GM23338 (cell line): ENCODE measurements around the gene GIMAP5. TPM values are rescaled to one million over a fixed set of nuclear protein-coding genes. Genes with fewer than 3 reads are reported as not detected.

Source experiments
- ATAC-seq: fragments of 200-7000 bp; cut with Tn5 transposase; 3 replicates; pipeline ENCODE4 v1.9.1; 2020
- DNase-seq: peaks from one replicate; pipeline ENCODE4 v3.0.0-alpha.2; 2015; ENCODE audit warnings: low spot score
- H2AFZ ChIP-seq: fragments of 200-600 bp; sonication (generic); 2 replicates; pipeline ENCODE4 v1.8.0; 2016; ENCODE audit warnings: antibody characterized with exemption, mild to moderate bottlenecking, moderate library complexity
- H3F3A ChIP-seq: fragments of 200-600 bp; sonication (generic); replicated peaks from 2 replicates; pipeline ENCODE4 v1.8.0; 2017; ENCODE audit warnings: antibody characterized with exemption, mixed run types, low read depth
- H3K27ac ChIP-seq: fragments of 200-600 bp; sonication (generic); 2 replicates; pipeline ENCODE4 v1.6.1; 2016; ENCODE audit warnings: low read depth
- H3K27me3 ChIP-seq: fragments of 200-600 bp; sonication (generic); 2 replicates; pipeline ENCODE4 v1.8.0; 2016; ENCODE audit warnings: mild to moderate bottlenecking, mixed run types, moderate library complexity; ENCODE audit not compliant: insufficient read depth
- H3K36me3 ChIP-seq: fragments of 200-600 bp; sonication (generic); 2 replicates; pipeline ENCODE4 v1.8.0; 2016; ENCODE audit warnings: mild to moderate bottlenecking; ENCODE audit not compliant: insufficient read depth
- H3K4me1 ChIP-seq: fragments of 200-600 bp; sonication (generic); 2 replicates; pipeline ENCODE4 v1.8.0; 2016; ENCODE audit warnings: mild to moderate bottlenecking, moderate library complexity; ENCODE audit not compliant: insufficient read depth
- H3K4me2 ChIP-seq: fragments of 200-600 bp; sonication (generic); 2 replicates; pipeline ENCODE4 v1.7.1; 2017; ENCODE audit warnings: mixed run types
- H3K4me3 ChIP-seq: fragments of 200-600 bp; sonication (generic); 2 replicates; pipeline ENCODE4 v1.6.1; 2016; ENCODE audit warnings: mixed run types
- H3K79me2 ChIP-seq: fragments of 200-600 bp; sonication (generic); replicated peaks from 2 replicates; pipeline ENCODE4 v1.8.0; 2017; ENCODE audit warnings: mild to moderate bottlenecking; ENCODE audit not compliant: insufficient read depth
- H3K9me2 ChIP-seq: fragments of 200-600 bp; sonication (generic); 2 replicates; pipeline ENCODE4 v1.8.0; 2017; ENCODE audit not compliant: insufficient read depth
- H4K20me1 ChIP-seq: fragments of 200-600 bp; sonication (generic); replicated peaks from 2 replicates; pipeline ENCODE4 v1.8.0; 2017; ENCODE audit warnings: mild to moderate bottlenecking; ENCODE audit not compliant: insufficient read depth
- H3K27ac Mint-ChIP-seq: 2 replicates; pipeline ENCODE4 v1.8.0; 2020; ENCODE audit warnings: inconsistent platforms, mild to moderate bottlenecking, moderate library complexity, mixed read lengths
- H3K27me3 Mint-ChIP-seq: 3 replicates; pipeline ENCODE4 v1.8.0; 2022; ENCODE audit warnings: low read depth, mild to moderate bottlenecking, moderate library complexity, mixed read lengths, inconsistent platforms; ENCODE audit not compliant: insufficient read depth, poor library complexity
- H3K36me3 Mint-ChIP-seq: 3 replicates; pipeline ENCODE4 v1.8.0; 2021; ENCODE audit warnings: low read depth, mild to moderate bottlenecking, inconsistent platforms, moderate library complexity, mixed read lengths
- H3K4me1 Mint-ChIP-seq: 3 replicates; pipeline ENCODE4 v1.8.0; 2020; ENCODE audit warnings: mild to moderate bottlenecking, inconsistent platforms, mixed read lengths
- H3K4me3 Mint-ChIP-seq: 3 replicates; pipeline ENCODE4 v1.8.0; 2021; ENCODE audit warnings: moderate library complexity, mild to moderate bottlenecking, inconsistent platforms, mixed read lengths
- H3K9me3 Mint-ChIP-seq: 3 replicates; pipeline ENCODE4 v1.8.0; 2020; ENCODE audit warnings: moderate library complexity, mild to moderate bottlenecking, inconsistent platforms, mixed read lengths
- CREB1 ChIP-seq: fragments of 250-450 bp; sonication (Bioruptor Pico); IDR thresholded peaks from 2 replicates; pipeline ENCODE4 v1.5.0; 2020; ENCODE audit warnings: low read depth, mild to moderate bottlenecking, moderate library complexity
- EZH2 ChIP-seq: fragments of 200-600 bp; sonication (generic); IDR thresholded peaks from one replicate; pipeline ENCODE4 v1.8.0; 2017; ENCODE audit warnings: antibody characterized with exemption, mild to moderate bottlenecking, low read depth; ENCODE audit not compliant: unreplicated experiment
- EZH2phosphoT487 ChIP-seq: fragments of 200-600 bp; sonication (generic); IDR thresholded peaks from one replicate; pipeline ENCODE4 v1.8.1; 2018; ENCODE audit warnings: antibody characterized with exemption; ENCODE audit not compliant: unreplicated experiment
- NANOG ChIP-seq: IDR thresholded peaks from 2 replicates; pipeline ENCODE4 v1.6.1; 2016; ENCODE audit warnings: antibody characterized with exemption, borderline replicate concordance
- POLR2AphosphoS5 ChIP-seq: IDR thresholded peaks from 2 replicates; pipeline ENCODE4 v1.6.1; 2016; ENCODE audit warnings: antibody characterized with exemption, low read depth
- STAT1 ChIP-seq: IDR thresholded peaks from one replicate; pipeline ENCODE4 v1.6.1; 2016; ENCODE audit warnings: antibody characterized with exemption; ENCODE audit not compliant: unreplicated experiment
- polyA plus RNA-seq: library from polyadenylated mRNA; unstranded; fragments of >200 nt; fragmentation: Nextera tagmentation; extraction: Ambion mirVana; gene quantifications from 2 replicates; pipeline ENCODE4 v1.2.1, GENCODE V29; 2016
- total RNA-seq: library from RNA; depleted of rRNA; stranded (reverse); fragments of >200 nt; shearing (Covaris generic); gene quantifications from 2 replicates; pipeline ENCODE4 v1.2.3, GENCODE V29; 2014
- TF ChIP-seq, protein P1 (sequence below), 2 experiments: fragments of 200-600 bp in 1 of 2; sonication (generic) in 1 of 2; conservative IDR thresholded peaks; 2 replicates each; pipeline versions ENCODE4 v1.5.1 to v1.6.1; 2016 to 2017; ENCODE audit warnings: antibody characterized with exemption in 2 of 2, low read depth in 2 of 2, mild to moderate bottlenecking in 2 of 2, moderate library complexity in 1 of 2
- TF ChIP-seq, protein P2 (sequence below): fragments of 250-450 bp; sonication (Bioruptor Pico); IDR thresholded peaks from 2 replicates; pipeline ENCODE4 v1.5.0; 2020; ENCODE audit warnings: mild to moderate bottlenecking, moderate library complexity
- TF ChIP-seq, protein P3 (sequence below): IDR thresholded peaks from one replicate; pipeline ENCODE4 v1.6.1; 2018; ENCODE audit warnings: antibody characterized with exemption; ENCODE audit not compliant: unreplicated experiment
- TF ChIP-seq, protein P4 (sequence below): IDR thresholded peaks from 2 replicates; pipeline ENCODE4 v1.6.1; 2016; ENCODE audit warnings: antibody characterized with exemption

The GIMAP5 gene
- total and polyA plus RNA-seq, 2 experiments from 2014 or later = not detected

DNA sequence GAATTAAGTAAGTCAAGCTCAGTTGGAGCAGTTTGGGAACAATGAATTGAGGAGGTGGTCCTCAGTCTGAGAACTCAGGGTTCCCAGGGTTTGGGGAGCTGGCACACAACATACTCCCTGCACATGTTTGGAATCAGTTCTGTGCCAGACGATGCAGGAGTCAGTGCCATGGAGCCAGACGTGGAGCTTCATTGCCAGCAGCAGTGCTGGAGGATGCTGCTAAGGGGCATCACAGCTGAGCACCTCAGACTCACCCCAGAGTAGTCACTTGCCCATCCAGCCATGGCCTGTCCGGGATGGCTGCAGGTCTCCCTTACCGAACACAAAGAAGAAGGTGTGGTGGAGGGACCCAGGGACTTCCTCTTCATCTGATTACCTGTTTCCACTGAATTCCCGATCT lies 7.9 kb downstream of the GIMAP5 start (continued):
- TF ChIP-seq, protein P1, sequence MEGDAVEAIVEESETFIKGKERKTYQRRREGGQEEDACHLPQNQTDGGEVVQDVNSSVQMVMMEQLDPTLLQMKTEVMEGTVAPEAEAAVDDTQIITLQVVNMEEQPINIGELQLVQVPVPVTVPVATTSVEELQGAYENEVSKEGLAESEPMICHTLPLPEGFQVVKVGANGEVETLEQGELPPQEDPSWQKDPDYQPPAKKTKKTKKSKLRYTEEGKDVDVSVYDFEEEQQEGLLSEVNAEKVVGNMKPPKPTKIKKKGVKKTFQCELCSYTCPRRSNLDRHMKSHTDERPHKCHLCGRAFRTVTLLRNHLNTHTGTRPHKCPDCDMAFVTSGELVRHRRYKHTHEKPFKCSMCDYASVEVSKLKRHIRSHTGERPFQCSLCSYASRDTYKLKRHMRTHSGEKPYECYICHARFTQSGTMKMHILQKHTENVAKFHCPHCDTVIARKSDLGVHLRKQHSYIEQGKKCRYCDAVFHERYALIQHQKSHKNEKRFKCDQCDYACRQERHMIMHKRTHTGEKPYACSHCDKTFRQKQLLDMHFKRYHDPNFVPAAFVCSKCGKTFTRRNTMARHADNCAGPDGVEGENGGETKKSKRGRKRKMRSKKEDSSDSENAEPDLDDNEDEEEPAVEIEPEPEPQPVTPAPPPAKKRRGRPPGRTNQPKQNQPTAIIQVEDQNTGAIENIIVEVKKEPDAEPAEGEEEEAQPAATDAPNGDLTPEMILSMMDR (conservative IDR thresholded peaks at IDR 0.05; ENCODE audit: low read depth in 2 of 2) = no peak
- no peak for TF ChIP-seq CREB1 (CRISPR knock-in tag)
- no peak for TF ChIP-seq POLR2AphosphoS5
- TF ChIP-seq EZH2phosphoT487 = no peak
- TF ChIP-seq EZH2 = no peak

DNA sequence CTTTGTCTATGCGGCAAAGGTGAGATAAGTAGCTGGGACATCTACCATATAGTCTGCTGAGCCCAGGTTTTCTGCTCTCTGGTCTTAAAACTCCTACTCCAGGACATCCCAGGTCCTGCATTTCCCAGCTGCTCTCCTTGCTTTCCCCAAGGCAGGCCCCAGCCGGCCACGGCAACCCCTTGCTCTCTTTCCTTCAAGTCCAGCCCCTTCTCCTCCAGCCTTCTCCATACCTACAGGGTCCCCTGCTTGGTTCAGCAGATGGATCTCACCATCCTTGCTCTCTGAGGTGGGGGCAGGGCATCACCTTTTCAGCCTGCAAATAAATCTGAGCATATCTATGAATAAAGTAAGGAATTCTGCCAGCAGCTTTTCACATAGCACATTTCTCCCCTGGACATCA lies 8.7 kb downstream of the GIMAP5 start:
- H3K4me2 ChIP-seq = no peak overlapping the region
- Mint-ChIP-seq H3K4me3 (no peak overlapping the region), H3K27me3 (peaks cover 88% of the 10 kb centered on the region), H3K4me1 (no peaks in the 10 kb centered on the region), H3K27ac (no peak overlapping the region), H3K9me3 (no peaks in the 10 kb centered on the region; the same call in 1 of the 3 replicates), H3K36me3 (no peaks in the 10 kb centered on the region)
- H3K79me2 ChIP-seq = no peaks in the 10 kb centered on the region
- no peaks in the 10 kb centered on the region for H3K9me2 ChIP-seq
- H3K27ac ChIP-seq = no peak overlapping the region
- no peak overlapping the region for H2AFZ ChIP-seq
- H3K4me3 ChIP-seq = no peak overlapping the region
- no peak for DNase-seq
- no peak for ATAC-seq
- peaks cover 96% of the 10 kb centered on the region for H3K27me3 ChIP-seq
- no peaks in the 10 kb centered on the region for H3K36me3 ChIP-seq
- H3K4me1 ChIP-seq = no peaks in the 10 kb centered on the region
- peaks cover 4% of the 10 kb centered on the region for H4K20me1 ChIP-seq
- no peaks in the 10 kb centered on the region for H3F3A ChIP-seq
- TF ChIP-seq POLR2AphosphoS5 = no peak
- no peak for TF ChIP-seq NANOG
- TF ChIP-seq, protein P2, sequence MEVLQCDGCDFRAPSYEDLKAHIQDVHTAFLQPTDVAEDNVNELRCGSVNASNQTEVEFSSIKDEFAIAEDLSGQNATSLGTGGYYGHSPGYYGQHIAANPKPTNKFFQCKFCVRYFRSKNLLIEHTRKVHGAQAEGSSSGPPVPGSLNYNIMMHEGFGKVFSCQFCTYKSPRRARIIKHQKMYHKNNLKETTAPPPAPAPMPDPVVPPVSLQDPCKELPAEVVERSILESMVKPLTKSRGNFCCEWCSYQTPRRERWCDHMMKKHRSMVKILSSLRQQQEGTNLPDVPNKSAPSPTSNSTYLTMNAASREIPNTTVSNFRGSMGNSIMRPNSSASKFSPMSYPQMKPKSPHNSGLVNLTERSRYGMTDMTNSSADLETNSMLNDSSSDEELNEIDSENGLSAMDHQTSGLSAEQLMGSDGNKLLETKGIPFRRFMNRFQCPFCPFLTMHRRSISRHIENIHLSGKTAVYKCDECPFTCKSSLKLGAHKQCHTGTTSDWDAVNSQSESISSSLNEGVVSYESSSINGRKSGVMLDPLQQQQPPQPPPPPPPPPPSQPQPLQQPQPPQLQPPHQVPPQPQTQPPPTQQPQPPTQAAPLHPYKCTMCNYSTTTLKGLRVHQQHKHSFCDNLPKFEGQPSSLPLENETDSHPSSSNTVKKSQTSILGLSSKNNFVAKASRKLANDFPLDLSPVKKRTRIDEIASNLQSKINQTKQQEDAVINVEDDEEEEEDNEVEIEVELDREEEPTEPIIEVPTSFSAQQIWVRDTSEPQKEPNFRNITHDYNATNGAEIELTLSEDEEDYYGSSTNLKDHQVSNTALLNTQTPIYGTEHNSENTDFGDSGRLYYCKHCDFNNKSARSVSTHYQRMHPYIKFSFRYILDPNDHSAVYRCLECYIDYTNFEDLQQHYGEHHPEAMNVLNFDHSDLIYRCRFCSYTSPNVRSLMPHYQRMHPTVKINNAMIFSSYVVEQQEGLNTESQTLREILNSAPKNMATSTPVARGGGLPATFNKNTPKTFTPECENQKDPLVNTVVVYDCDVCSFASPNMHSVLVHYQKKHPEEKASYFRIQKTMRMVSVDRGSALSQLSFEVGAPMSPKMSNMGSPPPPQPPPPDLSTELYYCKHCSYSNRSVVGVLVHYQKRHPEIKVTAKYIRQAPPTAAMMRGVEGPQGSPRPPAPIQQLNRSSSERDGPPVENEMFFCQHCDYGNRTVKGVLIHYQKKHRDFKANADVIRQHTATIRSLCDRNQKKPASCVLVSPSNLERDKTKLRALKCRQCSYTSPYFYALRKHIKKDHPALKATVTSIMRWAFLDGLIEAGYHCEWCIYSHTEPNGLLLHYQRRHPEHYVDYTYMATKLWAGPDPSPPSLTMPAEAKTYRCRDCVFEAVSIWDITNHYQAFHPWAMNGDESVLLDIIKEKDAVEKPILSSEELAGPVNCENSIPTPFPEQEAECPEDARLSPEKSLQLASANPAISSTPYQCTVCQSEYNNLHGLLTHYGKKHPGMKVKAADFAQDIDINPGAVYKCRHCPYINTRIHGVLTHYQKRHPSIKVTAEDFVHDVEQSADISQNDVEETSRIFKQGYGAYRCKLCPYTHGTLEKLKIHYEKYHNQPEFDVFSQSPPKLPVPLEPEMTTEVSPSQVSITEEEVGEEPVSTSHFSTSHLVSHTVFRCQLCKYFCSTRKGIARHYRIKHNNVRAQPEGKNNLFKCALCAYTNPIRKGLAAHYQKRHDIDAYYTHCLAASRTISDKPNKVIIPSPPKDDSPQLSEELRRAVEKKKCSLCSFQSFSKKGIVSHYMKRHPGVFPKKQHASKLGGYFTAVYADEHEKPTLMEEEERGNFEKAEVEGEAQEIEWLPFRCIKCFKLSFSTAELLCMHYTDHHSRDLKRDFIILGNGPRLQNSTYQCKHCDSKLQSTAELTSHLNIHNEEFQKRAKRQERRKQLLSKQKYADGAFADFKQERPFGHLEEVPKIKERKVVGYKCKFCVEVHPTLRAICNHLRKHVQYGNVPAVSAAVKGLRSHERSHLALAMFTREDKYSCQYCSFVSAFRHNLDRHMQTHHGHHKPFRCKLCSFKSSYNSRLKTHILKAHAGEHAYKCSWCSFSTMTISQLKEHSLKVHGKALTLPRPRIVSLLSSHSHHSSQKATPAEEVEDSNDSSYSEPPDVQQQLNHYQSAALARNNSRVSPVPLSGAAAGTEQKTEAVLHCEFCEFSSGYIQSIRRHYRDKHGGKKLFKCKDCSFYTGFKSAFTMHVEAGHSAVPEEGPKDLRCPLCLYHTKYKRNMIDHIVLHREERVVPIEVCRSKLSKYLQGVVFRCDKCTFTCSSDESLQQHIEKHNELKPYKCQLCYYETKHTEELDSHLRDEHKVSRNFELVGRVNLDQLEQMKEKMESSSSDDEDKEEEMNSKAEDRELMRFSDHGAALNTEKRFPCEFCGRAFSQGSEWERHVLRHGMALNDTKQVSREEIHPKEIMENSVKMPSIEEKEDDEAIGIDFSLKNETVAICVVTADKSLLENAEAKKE (CRISPR knock-in tag) = no peak
- TF ChIP-seq, protein P3, sequence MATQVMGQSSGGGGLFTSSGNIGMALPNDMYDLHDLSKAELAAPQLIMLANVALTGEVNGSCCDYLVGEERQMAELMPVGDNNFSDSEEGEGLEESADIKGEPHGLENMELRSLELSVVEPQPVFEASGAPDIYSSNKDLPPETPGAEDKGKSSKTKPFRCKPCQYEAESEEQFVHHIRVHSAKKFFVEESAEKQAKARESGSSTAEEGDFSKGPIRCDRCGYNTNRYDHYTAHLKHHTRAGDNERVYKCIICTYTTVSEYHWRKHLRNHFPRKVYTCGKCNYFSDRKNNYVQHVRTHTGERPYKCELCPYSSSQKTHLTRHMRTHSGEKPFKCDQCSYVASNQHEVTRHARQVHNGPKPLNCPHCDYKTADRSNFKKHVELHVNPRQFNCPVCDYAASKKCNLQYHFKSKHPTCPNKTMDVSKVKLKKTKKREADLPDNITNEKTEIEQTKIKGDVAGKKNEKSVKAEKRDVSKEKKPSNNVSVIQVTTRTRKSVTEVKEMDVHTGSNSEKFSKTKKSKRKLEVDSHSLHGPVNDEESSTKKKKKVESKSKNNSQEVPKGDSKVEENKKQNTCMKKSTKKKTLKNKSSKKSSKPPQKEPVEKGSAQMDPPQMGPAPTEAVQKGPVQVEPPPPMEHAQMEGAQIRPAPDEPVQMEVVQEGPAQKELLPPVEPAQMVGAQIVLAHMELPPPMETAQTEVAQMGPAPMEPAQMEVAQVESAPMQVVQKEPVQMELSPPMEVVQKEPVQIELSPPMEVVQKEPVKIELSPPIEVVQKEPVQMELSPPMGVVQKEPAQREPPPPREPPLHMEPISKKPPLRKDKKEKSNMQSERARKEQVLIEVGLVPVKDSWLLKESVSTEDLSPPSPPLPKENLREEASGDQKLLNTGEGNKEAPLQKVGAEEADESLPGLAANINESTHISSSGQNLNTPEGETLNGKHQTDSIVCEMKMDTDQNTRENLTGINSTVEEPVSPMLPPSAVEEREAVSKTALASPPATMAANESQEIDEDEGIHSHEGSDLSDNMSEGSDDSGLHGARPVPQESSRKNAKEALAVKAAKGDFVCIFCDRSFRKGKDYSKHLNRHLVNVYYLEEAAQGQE = no peak
- TF ChIP-seq STAT1 = no peak
- TF ChIP-seq, protein P1 (conservative IDR thresholded peaks at IDR 0.05; ENCODE audit: low read depth in 2 of 2) = no peak
- no peak for TF ChIP-seq EZH2phosphoT487
- TF ChIP-seq, protein P4, sequence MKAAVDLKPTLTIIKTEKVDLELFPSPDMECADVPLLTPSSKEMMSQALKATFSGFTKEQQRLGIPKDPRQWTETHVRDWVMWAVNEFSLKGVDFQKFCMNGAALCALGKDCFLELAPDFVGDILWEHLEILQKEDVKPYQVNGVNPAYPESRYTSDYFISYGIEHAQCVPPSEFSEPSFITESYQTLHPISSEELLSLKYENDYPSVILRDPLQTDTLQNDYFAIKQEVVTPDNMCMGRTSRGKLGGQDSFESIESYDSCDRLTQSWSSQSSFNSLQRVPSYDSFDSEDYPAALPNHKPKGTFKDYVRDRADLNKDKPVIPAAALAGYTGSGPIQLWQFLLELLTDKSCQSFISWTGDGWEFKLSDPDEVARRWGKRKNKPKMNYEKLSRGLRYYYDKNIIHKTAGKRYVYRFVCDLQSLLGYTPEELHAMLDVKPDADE = no peak
